ENCODE data around the gene GP9. TPM values are rescaled to one million over a fixed set of nuclear protein-coding genes. Genes with fewer than 3 reads are reported as not detected.
A peak's percentile ranks its signal among the peaks of the same experiment; 100 is the strongest.

Gene GP9
- total RNA-seq, 1 experiment from 2014 or later = not detected

GRCh38 chr3:129026728-129027543 is 33.6 kb upstream of the GP9 start:
- Histone ChIP-seq H3T11ph (ENCODE audit: low read length) (no peak overlapping the region), H3K79me2 (ENCODE audit: insufficient read depth, low read length) (no peaks in the 10 kb centered on the region), H3K27ac (ENCODE audit: insufficient read length, low read depth, low read length) (no peak overlapping the region), H3K4ac (ENCODE audit: low read depth, low read length) (no peak overlapping the region), H4K20me1 (ENCODE audit: control insufficient read depth, insufficient read depth, insufficient read length) (no peaks in the 10 kb centered on the region), H3K79me1 (ENCODE audit: insufficient read depth, low read depth, low read length, poor library complexity, severe bottlenecking) (no peaks in the 10 kb centered on the region), H3K23me2 (ENCODE audit: insufficient read length, low read depth, low read length, poor library complexity, severe bottlenecking) (no peaks in the 10 kb centered on the region), H4K8ac (replicated peaks; ENCODE audit: insufficient read length, low read depth, low read length) (no peak overlapping the region), H2BK12ac (ENCODE audit: insufficient read length, low read depth, low read length) (no peak overlapping the region), H4K91ac (ENCODE audit: insufficient read length, low read depth, low read length) (no peak overlapping the region), H2BK20ac (ENCODE audit: low read depth, low read length, poor library complexity, severe bottlenecking) (no peak overlapping the region), H2BK15ac (ENCODE audit: low read depth, low read length) (no peak overlapping the region), H4K5ac (ENCODE audit: insufficient read length, low read depth, low read length) (no peak overlapping the region), H3K4me2 (ENCODE audit: insufficient read depth, insufficient read length, low read length) (no peak overlapping the region), H2AK5ac (ENCODE audit: insufficient read length, low read length) (no peak overlapping the region), H2BK5ac (ENCODE audit: insufficient read length, low read length) (no peak overlapping the region), H3K14ac (ENCODE audit: insufficient read depth, low read length) (no peak overlapping the region), H2BK120ac (ENCODE audit: low read depth, low read length, poor library complexity, severe bottlenecking) (no peak overlapping the region), H2AFZ (ENCODE audit: low read length) (no peak overlapping the region), H3K23ac (ENCODE audit: insufficient read length, low read depth, low read length) (no peak overlapping the region), H3K9me3 (ENCODE audit: control insufficient read depth, low read depth, low read length) (no peaks in the 10 kb centered on the region), H3K56ac (ENCODE audit: insufficient read length, low read depth, low read length) (no peak overlapping the region), H3K9ac (ENCODE audit: extremely low read depth, insufficient read length, low read length) (no peak overlapping the region), H3K27me3 (ENCODE audit: insufficient read depth, low read length) (peaks cover 3% of the 10 kb centered on the region; the same call in 1 of the 2 replicates), H3K18ac (ENCODE audit: insufficient read length, low read depth, low read length) (no peak overlapping the region), H3K4me1 (ENCODE audit: insufficient read depth, low read length) (no peaks in the 10 kb centered on the region)
- TF ChIP-seq CTCF (conservative IDR thresholded peaks at IDR 0.05) = peak; percentile 52
- H3K4me3 Mint-ChIP-seq = peak overlapping the region; percentile 54 to 72
- no peak overlapping the region for H3K27ac Mint-ChIP-seq
- peaks cover 0 to 3% of the 10 kb centered on the region in 2 experiments; a peak in 2 of 5 replicates for H3K9me3 Mint-ChIP-seq
- DNase-seq = peak; percentile 93
- no CpG with 5 or more reads among the region's 54 CpGs for WGBS (ENCODE audit: extremely low coverage, insufficient read length, low lambda C conversion rate)
- H3K4me1 Mint-ChIP-seq = peaks cover 2 to 5% of the 10 kb centered on the region in 2 experiments; a peak in 3 of 4 replicates
- H3K27me3 Mint-ChIP-seq (ENCODE audit: low read depth) = peaks cover 66% of the 10 kb centered on the region
- H3K36me3 Mint-ChIP-seq (ENCODE audit: insufficient read depth in 1 of 3, low read depth in 3 of 3) = peaks cover 0 to 3% (median 0%) of the 10 kb centered on the region in 3 experiments; a peak in 1 of 7 replicates

Data from H9 (cell line).